GM23248 (cell line): ENCODE data around the gene SIPA1L3. TPM values are rescaled to one million over a fixed set of nuclear protein-coding genes. Genes with fewer than 3 reads are reported as not detected.

Source experiments
- DNase-seq: peaks from one replicate; pipeline ENCODE4 v3.0.0-alpha.2; 2015
- H2AFZ ChIP-seq: fragments of 200-600 bp; sonication (generic); 2 replicates; pipeline ENCODE4 v1.6.1; 2016; ENCODE audit warnings: antibody characterized with exemption
- H3F3A ChIP-seq: fragments of 200-600 bp; sonication (generic); 2 replicates; pipeline ENCODE4 v1.6.1; 2016; ENCODE audit warnings: mild to moderate bottlenecking, antibody characterized with exemption, mixed run types; ENCODE audit not compliant: insufficient read depth
- H3K27ac ChIP-seq: fragments of 200-600 bp; sonication (generic); 2 replicates; pipeline ENCODE4 v1.5.1; 2016; ENCODE audit warnings: mild to moderate bottlenecking
- H3K27me3 ChIP-seq: fragments of 200-600 bp; sonication (generic); replicated peaks from 2 replicates; pipeline ENCODE4 v1.6.1; 2016; ENCODE audit warnings: mild to moderate bottlenecking; ENCODE audit not compliant: insufficient read depth
- H3K36me3 ChIP-seq: fragments of 200-600 bp; sonication (generic); 2 replicates; pipeline ENCODE4 v1.6.1; 2016; ENCODE audit warnings: low read depth, mild to moderate bottlenecking
- H3K4me1 ChIP-seq: fragments of 200-600 bp; sonication (generic); 2 replicates; pipeline ENCODE4 v1.6.1; 2016; ENCODE audit warnings: mild to moderate bottlenecking; ENCODE audit not compliant: insufficient read depth
- H3K4me2 ChIP-seq: fragments of 200-600 bp; sonication (generic); one replicate; pipeline ENCODE4 v1.6.1; 2016; ENCODE audit warnings: mild to moderate bottlenecking; ENCODE audit not compliant: unreplicated experiment
- H3K4me3 ChIP-seq: fragments of 200-600 bp; sonication (generic); 2 replicates; pipeline ENCODE4 v1.5.1; 2016; ENCODE audit warnings: mild to moderate bottlenecking
- H3K79me2 ChIP-seq: fragments of 200-600 bp; sonication (generic); 2 replicates; pipeline ENCODE4 v1.6.1; 2016; ENCODE audit warnings: mild to moderate bottlenecking; ENCODE audit not compliant: insufficient read depth
- H3K9ac ChIP-seq: fragments of 200-600 bp; sonication (generic); 2 replicates; pipeline ENCODE4 v1.6.1; 2016; ENCODE audit warnings: mild to moderate bottlenecking
- H3K9me2 ChIP-seq: fragments of 200-600 bp; sonication (generic); 2 replicates; pipeline ENCODE4 v1.6.1; 2016; ENCODE audit warnings: mixed run types, mild to moderate bottlenecking, moderate library complexity; ENCODE audit not compliant: insufficient read depth
- H3K9me3 ChIP-seq: fragments of 200-600 bp; sonication (generic); one replicate; pipeline ENCODE4 v1.6.1; 2017; ENCODE audit warnings: low read depth
- H4K20me1 ChIP-seq: fragments of 200-600 bp; sonication (generic); 2 replicates; pipeline ENCODE4 v1.6.0; 2016; ENCODE audit not compliant: insufficient read depth
- EZH2 ChIP-seq: fragments of 200-600 bp; sonication (generic); IDR thresholded peaks from 2 replicates; pipeline ENCODE4 v1.6.1; 2018; ENCODE audit warnings: antibody characterized with exemption, mild to moderate bottlenecking; ENCODE audit not compliant: insufficient read depth, poor library complexity, severe bottlenecking
- EZH2phosphoT487 ChIP-seq: fragments of 200-600 bp; sonication (generic); IDR thresholded peaks from 2 replicates; pipeline ENCODE4 v1.6.1; 2018; ENCODE audit warnings: antibody characterized with exemption, moderate library complexity, mild to moderate bottlenecking, low read depth; ENCODE audit not compliant: insufficient read depth
- WGBS, 2 experiments: methylation state at CpG; one replicate each; pipeline ENCODE4 v1.1.6; 2015 to 2017; ENCODE audit warnings: low lambda C conversion rate in 2 of 2, low coverage in 1 of 2; ENCODE audit errors: missing lambda C conversion rate in 2 of 2; 5-methylcytosine and 5-hydroxymethylcytosine counted together
- in situ Hi-C: fragments of 300-500 bp; cut with MboI; formaldehyde crosslinking; loops from 2 replicates; pipeline ENCODE4 v1.15.0; 2020
- polyA plus RNA-seq: library from polyadenylated mRNA; unstranded; fragments of >200 nt; fragmentation: Nextera tagmentation; extraction: Ambion mirVana; gene quantifications from 2 replicates; pipeline ENCODE4 v1.2.1, GENCODE V29; 2016
- total RNA-seq: library from RNA; depleted of rRNA; stranded (reverse); fragments of >200 nt; shearing (Covaris generic); gene quantifications from 2 replicates; pipeline ENCODE4 v1.2.3, GENCODE V29; 2014

The SIPA1L3 gene
- total and polyA plus RNA-seq, 2 experiments from 2014 or later: 3.7 to 12.1 TPM

GRCh38 chr19:37932985-37933936, 26.3 kb downstream of the SIPA1L3 start:
- Histone ChIP-seq H3K27me3 (no peaks in the 10 kb centered on the region), H3K4me1 (peaks cover 15% of the 10 kb centered on the region), H4K20me1 (no peaks in the 10 kb centered on the region), H3F3A (no peaks in the 10 kb centered on the region), H3K36me3 (no peaks in the 10 kb centered on the region), H3K9me2 (no peaks in the 10 kb centered on the region), H3K4me2 (no peak overlapping the region), H3K79me2 (peaks cover 99% of the 10 kb centered on the region), H2AFZ (no peak overlapping the region), H3K4me3 (no peak overlapping the region), H3K9me3 (no peaks in the 10 kb centered on the region), H3K9ac (no peak overlapping the region), H3K27ac (no peak overlapping the region)
- WGBS, 2 experiments: 94 to 95% methylated on average over 11 to 12 of the region's 12 CpGs
- DNase-seq: peak; percentile 50
- TF ChIP-seq EZH2phosphoT487 (no peak), EZH2 (no peak)
- in situ Hi-C loops: no loop called here

- Histone ChIP-seq H3K4me3 (no peak overlapping the region), H3K79me2 (peaks cover 99% of the 10 kb centered on the region), H3K9me3 (no peaks in the 10 kb centered on the region), H3K27ac (no peak overlapping the region), H3K9ac (no peak overlapping the region), H2AFZ (no peak overlapping the region), H3K27me3 (no peaks in the 10 kb centered on the region), H3K4me2 (no peak overlapping the region), H3K36me3 (no peaks in the 10 kb centered on the region), H3K9me2 (no peaks in the 10 kb centered on the region), H4K20me1 (no peaks in the 10 kb centered on the region), H3F3A (no peaks in the 10 kb centered on the region), H3K4me1 (peaks cover 15% of the 10 kb centered on the region)
- in situ Hi-C loops: no loop called here
- TF ChIP-seq EZH2phosphoT487 (no peak), EZH2 (no peak)
- DNase-seq: peak; percentile 9
- 94 to 97% methylated on average over 9 of the region's 9 CpGs for WGBS, 2 experiments
Measured at GRCh38 chr19:37933937-37934358, 26.9 kb downstream of the SIPA1L3 start.

GRCh38 chr19:37935341-37935740, 28.3 kb downstream of the SIPA1L3 start:
- in situ Hi-C loops: no loop called here
- WGBS, 2 experiments: 44 to 80% methylated on average over 1 of the region's 1 CpG
- Histone ChIP-seq H3F3A (no peaks in the 10 kb centered on the region), H3K9ac (no peak overlapping the region), H3K36me3 (no peaks in the 10 kb centered on the region; the same call in 1 of the 2 replicates), H4K20me1 (no peaks in the 10 kb centered on the region), H2AFZ (no peak overlapping the region), H3K4me2 (no peak overlapping the region), H3K9me2 (no peaks in the 10 kb centered on the region), H3K4me3 (no peak overlapping the region), H3K27me3 (no peaks in the 10 kb centered on the region), H3K9me3 (no peaks in the 10 kb centered on the region), H3K27ac (no peak overlapping the region), H3K79me2 (peaks cover 99% of the 10 kb centered on the region), H3K4me1 (peaks cover 15% of the 10 kb centered on the region)
- no peak for TF ChIP-seq EZH2phosphoT487
- TF ChIP-seq EZH2: no peak
- no peak for DNase-seq

GRCh38 chr19:37936166-37936565, 29.2 kb downstream of the SIPA1L3 start:
- H2AFZ ChIP-seq: no peak overlapping the region
- H3K9me3 ChIP-seq: no peaks in the 10 kb centered on the region
- no peak overlapping the region for H3K4me3 ChIP-seq
- peaks cover 15% of the 10 kb centered on the region for H3K4me1 ChIP-seq
- no peak overlapping the region for H3K9ac ChIP-seq
- no peak overlapping the region for H3K27ac ChIP-seq
- in situ Hi-C loops: no loop called here
- peaks cover 99% of the 10 kb centered on the region for H3K79me2 ChIP-seq
- no peak overlapping the region for H3K4me2 ChIP-seq
- 98 to 100% methylated on average over 2 of the region's 2 CpGs for WGBS, 2 experiments
- H3K36me3 ChIP-seq: no peaks in the 10 kb centered on the region; the same call in 1 of the 2 replicates
- no peaks in the 10 kb centered on the region for H3F3A ChIP-seq
- H3K9me2 ChIP-seq: no peaks in the 10 kb centered on the region
- no peaks in the 10 kb centered on the region for H3K27me3 ChIP-seq
- TF ChIP-seq EZH2phosphoT487 (no peak), EZH2 (no peak)
- no peaks in the 10 kb centered on the region for H4K20me1 ChIP-seq
- no peak for DNase-seq
